Endodermal cell (in vitro differentiated cells): ENCODE data around the gene SLC6A12. TPM values are rescaled to one million over a fixed set of nuclear protein-coding genes. Genes with fewer than 3 reads are reported as not detected.

ENCODE experiments used
- DNase-seq: peaks from one replicate; pipeline ENCODE4 v3.0.0-alpha.2; 2017
- H3K27ac ChIP-seq: 2 replicates; pipeline ENCODE4 v1.5.1; 2013; ENCODE audit warnings: mild to moderate bottlenecking, low read depth, low read length, moderate library complexity
- H3K27me3 ChIP-seq: 2 replicates; pipeline ENCODE4 v1.6.1; 2013; ENCODE audit warnings: mild to moderate bottlenecking, low read length, moderate library complexity; ENCODE audit not compliant: insufficient read depth, control insufficient read depth, poor library complexity, severe bottlenecking
- H3K36me3 ChIP-seq: 2 replicates; pipeline ENCODE4 v1.7.0; 2013; ENCODE audit warnings: mild to moderate bottlenecking, low read length, moderate library complexity; ENCODE audit not compliant: control insufficient read depth, insufficient read depth
- H3K4me1 ChIP-seq: one replicate; pipeline ENCODE4 v1.7.0; 2013; ENCODE audit warnings: low read length; ENCODE audit not compliant: control insufficient read depth, insufficient read depth
- H3K4me3 ChIP-seq: 2 replicates; pipeline ENCODE4 v1.5.1; 2013; ENCODE audit warnings: mild to moderate bottlenecking, low read length, moderate library complexity
- H3K9ac ChIP-seq: 2 replicates; pipeline ENCODE4 v1.6.1; 2013; ENCODE audit warnings: mild to moderate bottlenecking, low read length, moderate library complexity; ENCODE audit not compliant: poor library complexity, severe bottlenecking; ENCODE audit errors: extremely low read depth
- H3K9me3 ChIP-seq: 2 replicates; pipeline ENCODE4 v1.6.1; 2013; ENCODE audit warnings: mild to moderate bottlenecking, low read length, moderate library complexity; ENCODE audit not compliant: control insufficient read depth
- H3K27ac Mint-ChIP-seq: 2 replicates; pipeline ENCODE4 v1.8.0; 2020; ENCODE audit warnings: mixed read lengths
- H3K27me3 Mint-ChIP-seq: 2 replicates; pipeline ENCODE4 v1.8.0; 2021; ENCODE audit warnings: mild to moderate bottlenecking, mixed read lengths; ENCODE audit not compliant: insufficient read depth
- H3K36me3 Mint-ChIP-seq: 2 replicates; pipeline ENCODE4 v1.8.0; 2020; ENCODE audit warnings: low read depth, mixed read lengths
- H3K4me1 Mint-ChIP-seq: 2 replicates; pipeline ENCODE4 v1.8.0; 2020; ENCODE audit warnings: mixed read lengths
- H3K4me3 Mint-ChIP-seq: 2 replicates; pipeline ENCODE4 v1.8.0; 2020; ENCODE audit warnings: mild to moderate bottlenecking, moderate library complexity, mixed read lengths
- H3K9me3 Mint-ChIP-seq: 2 replicates; pipeline ENCODE4 v1.8.0; 2020; ENCODE audit warnings: mild to moderate bottlenecking, mixed read lengths
- WGBS, 2 experiments: methylation state at CpG; one replicate each; pipeline versions ENCODE4 v1.1.5 to v1.1.7; 2013; ENCODE audit warnings: missing lambda C conversion rate in 2 of 2, mixed read lengths in 1 of 2; ENCODE audit not compliant: insufficient coverage in 1 of 2, insufficient read length in 1 of 2; 5-methylcytosine and 5-hydroxymethylcytosine counted together
- total RNA-seq, 2 donors: library from RNA; stranded (reverse); fragmentation: NEBNext Ultra II Directional in 1 of 2; extraction: Animal tissue kit (Norgen Biotek cat#: 25700) in 1 of 2; gene quantifications; 2 replicates in 1 of 2; 3 replicates in 1 of 2; pipeline ENCODE4 v1.2.1, GENCODE V29; 2021
- TF ChIP-seq, protein P1 (sequence below): fragments of 200-600 bp; sonication (generic); conservative IDR thresholded peaks from 2 replicates; pipeline ENCODE4 v1.5.0; 2021; ENCODE audit warnings: antibody characterized with exemption, mild to moderate bottlenecking

The SLC6A12 gene
- total RNA-seq, 2 donors from 2014 or later: 0.58 to 1.3 TPM

DNA sequence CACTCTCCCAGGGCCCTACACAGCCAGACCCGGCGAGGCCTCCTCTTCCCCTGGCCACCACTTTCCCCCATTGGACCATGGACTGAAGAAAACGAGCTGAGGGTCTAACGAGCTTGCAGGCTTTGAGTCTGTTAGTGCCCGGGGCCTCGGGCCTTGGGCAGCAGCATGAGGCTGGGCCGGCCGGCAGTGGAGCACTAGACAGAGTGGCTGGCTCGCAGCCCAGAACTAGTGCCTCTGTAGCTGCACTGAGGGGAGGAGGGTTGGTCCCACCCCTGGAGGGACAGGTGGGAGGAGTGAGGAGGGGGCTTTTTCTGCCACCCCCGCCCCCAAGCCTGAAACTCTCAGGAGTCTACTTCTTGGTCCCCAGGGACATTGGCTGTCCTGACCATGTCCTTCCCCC lies 38.7 kb downstream of the SLC6A12 start:
- Histone ChIP-seq H3K36me3 (no peaks in the 10 kb centered on the region), H3K9ac (no peak overlapping the region), H3K27ac (no peak overlapping the region), H3K4me3 (no peak overlapping the region), H3K4me1 (peaks cover 7% of the 10 kb centered on the region), H3K9me3 (no peaks in the 10 kb centered on the region), H3K27me3 (no peaks in the 10 kb centered on the region)
- no peaks in the 10 kb centered on the region for H3K36me3 Mint-ChIP-seq
- H3K27ac Mint-ChIP-seq: peak overlapping the region; percentile 13
- TF ChIP-seq, protein P1, sequence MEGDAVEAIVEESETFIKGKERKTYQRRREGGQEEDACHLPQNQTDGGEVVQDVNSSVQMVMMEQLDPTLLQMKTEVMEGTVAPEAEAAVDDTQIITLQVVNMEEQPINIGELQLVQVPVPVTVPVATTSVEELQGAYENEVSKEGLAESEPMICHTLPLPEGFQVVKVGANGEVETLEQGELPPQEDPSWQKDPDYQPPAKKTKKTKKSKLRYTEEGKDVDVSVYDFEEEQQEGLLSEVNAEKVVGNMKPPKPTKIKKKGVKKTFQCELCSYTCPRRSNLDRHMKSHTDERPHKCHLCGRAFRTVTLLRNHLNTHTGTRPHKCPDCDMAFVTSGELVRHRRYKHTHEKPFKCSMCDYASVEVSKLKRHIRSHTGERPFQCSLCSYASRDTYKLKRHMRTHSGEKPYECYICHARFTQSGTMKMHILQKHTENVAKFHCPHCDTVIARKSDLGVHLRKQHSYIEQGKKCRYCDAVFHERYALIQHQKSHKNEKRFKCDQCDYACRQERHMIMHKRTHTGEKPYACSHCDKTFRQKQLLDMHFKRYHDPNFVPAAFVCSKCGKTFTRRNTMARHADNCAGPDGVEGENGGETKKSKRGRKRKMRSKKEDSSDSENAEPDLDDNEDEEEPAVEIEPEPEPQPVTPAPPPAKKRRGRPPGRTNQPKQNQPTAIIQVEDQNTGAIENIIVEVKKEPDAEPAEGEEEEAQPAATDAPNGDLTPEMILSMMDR: no peak
- no peak overlapping the region for H3K4me3 Mint-ChIP-seq
- peaks cover 26% of the 10 kb centered on the region for H3K4me1 Mint-ChIP-seq
- 87 to 89% methylated on average over 2 to 10 of the region's 10 CpGs for WGBS, 2 experiments
- H3K27me3 Mint-ChIP-seq: peaks cover 1% of the 10 kb centered on the region
- DNase-seq: no peak
- H3K9me3 Mint-ChIP-seq: no peaks in the 10 kb centered on the region

DNA sequence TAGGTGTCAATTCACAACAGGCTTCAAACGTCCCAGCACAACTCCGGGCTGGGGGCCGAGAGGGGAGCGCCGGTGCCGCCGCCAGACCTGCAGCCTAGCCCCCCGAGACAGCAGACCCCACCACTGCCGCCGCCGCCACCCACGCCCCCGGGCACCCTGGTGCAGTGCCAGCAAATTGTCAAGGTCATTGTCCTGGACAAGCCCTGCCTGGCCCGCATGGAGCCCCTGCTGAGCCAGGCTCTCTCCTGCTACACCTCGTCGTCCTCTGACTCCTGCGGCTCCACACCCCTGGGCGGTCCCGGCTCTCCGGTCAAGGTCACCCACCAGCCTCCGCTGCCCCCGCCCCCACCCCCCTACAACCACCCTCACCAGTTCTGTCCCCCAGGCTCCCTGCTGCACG lies 39.4 kb downstream of the SLC6A12 start:
- peaks cover 7% of the 10 kb centered on the region for H3K4me1 ChIP-seq
- H3K36me3 ChIP-seq: no peaks in the 10 kb centered on the region
- no peak overlapping the region for H3K4me3 ChIP-seq
- H3K27ac ChIP-seq: no peak overlapping the region
- H3K9me3 ChIP-seq: no peaks in the 10 kb centered on the region
- Mint-ChIP-seq H3K27me3 (peaks cover 1% of the 10 kb centered on the region), H3K4me1 (peaks cover 33% of the 10 kb centered on the region), H3K36me3 (no peaks in the 10 kb centered on the region), H3K4me3 (no peak overlapping the region), H3K27ac (no peak overlapping the region), H3K9me3 (no peaks in the 10 kb centered on the region)
- DNase-seq: no peak
- TF ChIP-seq, protein P1: no peak
- H3K9ac ChIP-seq: no peak overlapping the region
- 85 to 98% methylated on average over 8 to 22 of the region's 23 CpGs for WGBS, 2 experiments
- H3K27me3 ChIP-seq: no peaks in the 10 kb centered on the region

DNA sequence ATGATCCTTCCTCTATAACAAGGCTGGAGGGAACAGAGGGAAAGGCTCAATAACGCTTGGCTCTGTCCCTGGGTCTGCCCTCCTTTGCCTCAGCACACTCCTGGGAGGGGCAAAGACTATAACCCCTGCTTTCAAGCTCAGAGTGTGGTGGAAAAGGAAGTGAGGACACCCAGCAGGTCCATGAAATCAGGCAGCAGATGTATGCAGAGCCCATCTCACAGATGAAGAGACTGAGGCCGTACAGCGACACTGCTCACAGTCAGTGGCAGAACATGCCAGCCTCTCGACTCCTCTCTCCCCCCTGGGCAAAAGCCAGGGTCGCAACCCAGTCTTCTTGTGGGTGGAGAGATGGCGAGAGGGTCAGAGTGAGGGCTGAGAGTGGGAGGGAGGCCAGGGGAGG lies 39.8 kb downstream of the SLC6A12 start:
- Mint-ChIP-seq H3K27ac (peak overlapping the region; percentile 16), H3K4me1 (peaks cover 33% of the 10 kb centered on the region)

More for the DNA sequence above, 39.8 kb downstream of the SLC6A12 start:
- Histone ChIP-seq H3K4me1 (peaks cover 6% of the 10 kb centered on the region), H3K9ac (no peak overlapping the region), H3K9me3 (no peaks in the 10 kb centered on the region), H3K4me3 (no peak overlapping the region), H3K27ac (no peak overlapping the region), H3K27me3 (no peaks in the 10 kb centered on the region), H3K36me3 (no peaks in the 10 kb centered on the region)
- TF ChIP-seq, protein P1: no peak
- WGBS, 2 experiments: 76 to 88% methylated on average over 3 to 6 of the region's 6 CpGs
- Mint-ChIP-seq H3K9me3 (no peaks in the 10 kb centered on the region), H3K4me3 (no peak overlapping the region), H3K27me3 (peaks cover 1% of the 10 kb centered on the region), H3K36me3 (no peaks in the 10 kb centered on the region)
- DNase-seq: no peak
